NCI-H2029 (cell line): ENCODE results near the gene MUC22.

ENCODE experiments used
- DNase-seq: peaks from one replicate; lab custom pipeline; 2025; lab: John Stamatoyannopoulos, UW

MUC22 gene

GRCh38 chr6:31079656-31080261, 69.5 kb downstream of the MUC22 start:
- peak; percentile 60 for DNase-seq

- no peak for DNase-seq
Measured at GRCh38 chr6:31081872-31082271, 71.6 kb downstream of the MUC22 start.

GRCh38 chr6:31083742-31084354, 73.6 kb downstream of the MUC22 start:
- DNase-seq, result no peak
